ENCODE data around the gene ELF2.
"Not testable (repeated sequence)": the region's sequence is repeated elsewhere in the genome, so short reads cannot be mapped to it uniquely, and the experiment has no call there.

Gene ELF2

DNA sequence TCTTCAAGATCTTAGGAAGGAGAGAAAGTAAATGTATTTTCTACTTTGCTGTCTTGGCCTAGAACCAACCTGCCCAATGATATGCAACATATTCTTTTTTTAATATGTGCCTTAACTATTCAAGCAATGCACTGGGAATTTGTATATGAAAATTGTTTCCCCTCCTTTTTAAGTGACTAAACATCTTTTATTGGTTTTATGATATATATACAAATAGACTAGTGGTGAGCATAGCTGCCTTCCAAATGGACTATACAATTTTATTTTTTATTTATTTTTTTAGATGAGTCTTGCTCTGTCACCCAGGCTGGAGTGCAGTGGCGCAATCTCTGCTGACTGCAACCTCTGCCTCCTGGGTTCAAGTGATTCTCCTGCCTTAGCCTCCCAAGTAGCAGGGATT, 151.2 kb downstream of the ELF2 start:
- in situ Hi-C loops (cut with HindIII; ENCODE audit: low sequenced_read_pairs) = no loop called here

DNA sequence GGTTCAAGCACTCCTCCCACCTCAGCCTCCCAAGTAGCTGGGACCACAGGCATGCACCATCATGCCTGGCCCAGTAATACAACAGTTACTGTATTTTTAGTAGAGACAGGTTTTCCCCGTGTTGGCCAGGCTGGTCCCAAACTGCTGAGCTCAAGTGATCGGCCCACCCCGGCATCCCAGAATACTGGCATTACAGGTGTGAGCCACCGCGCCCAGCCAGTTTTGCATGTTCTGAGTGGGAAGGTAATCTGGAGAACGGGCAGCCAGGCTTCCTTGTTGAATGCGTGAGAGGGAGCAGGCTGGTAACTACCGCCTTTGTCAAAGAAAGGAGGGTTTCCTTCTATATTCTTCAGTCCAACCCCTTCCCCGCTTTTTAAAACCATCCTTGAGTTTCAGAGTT, 152.3 kb downstream of the ELF2 start:
- in situ Hi-C loops (cut with HindIII; ENCODE audit: low sequenced_read_pairs) = no loop called here

DNA sequence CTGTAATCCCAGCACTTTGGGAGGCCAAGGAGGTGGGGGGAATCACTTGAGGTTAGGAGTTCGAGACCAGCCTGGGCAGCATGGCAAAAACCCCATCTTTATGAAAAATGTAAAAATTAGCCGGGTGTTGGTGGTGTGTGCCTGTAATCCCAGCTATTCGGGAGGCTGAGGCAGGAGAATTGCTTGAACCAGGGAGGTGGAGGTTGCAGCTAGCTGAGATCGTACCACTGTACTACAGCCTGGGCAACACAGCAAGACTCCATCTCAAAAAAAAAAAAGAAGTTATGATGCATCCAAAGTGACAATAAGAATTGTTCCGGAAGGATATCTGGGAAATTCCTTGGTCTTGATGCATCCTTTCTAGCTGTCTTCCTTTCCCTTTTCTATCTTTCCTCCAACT, 154.2 kb downstream of the ELF2 start:
- in situ Hi-C loops (cut with HindIII; ENCODE audit: low sequenced_read_pairs) = no loop called here

GRCh38 chr4:139021071-139021470, 155.9 kb downstream of the ELF2 start:
- in situ Hi-C loops (cut with HindIII; ENCODE audit: low sequenced_read_pairs) = not testable (repeated sequence)

DNA sequence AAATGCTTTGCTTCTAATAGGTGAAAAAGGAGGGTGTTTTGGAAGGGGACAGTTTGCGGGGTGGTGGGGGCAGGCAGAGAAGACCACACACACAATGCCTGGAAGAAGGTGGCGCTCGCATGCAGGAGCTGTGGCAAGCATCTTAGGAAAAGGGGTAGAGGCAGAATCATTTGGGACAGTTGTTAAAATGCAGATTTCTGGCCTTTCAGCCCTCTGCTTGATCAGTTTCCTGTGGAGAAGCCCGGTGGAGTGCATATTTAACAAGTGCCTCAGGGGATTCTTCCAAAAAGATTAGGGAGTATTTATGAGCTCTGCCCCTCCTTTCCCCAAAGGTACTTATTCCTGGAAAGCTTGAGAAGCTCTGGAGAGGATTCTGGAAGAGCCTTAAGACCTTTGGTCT, 156.6 kb downstream of the ELF2 start:
- in situ Hi-C loops (cut with HindIII; ENCODE audit: low sequenced_read_pairs) = no loop called here

DNA sequence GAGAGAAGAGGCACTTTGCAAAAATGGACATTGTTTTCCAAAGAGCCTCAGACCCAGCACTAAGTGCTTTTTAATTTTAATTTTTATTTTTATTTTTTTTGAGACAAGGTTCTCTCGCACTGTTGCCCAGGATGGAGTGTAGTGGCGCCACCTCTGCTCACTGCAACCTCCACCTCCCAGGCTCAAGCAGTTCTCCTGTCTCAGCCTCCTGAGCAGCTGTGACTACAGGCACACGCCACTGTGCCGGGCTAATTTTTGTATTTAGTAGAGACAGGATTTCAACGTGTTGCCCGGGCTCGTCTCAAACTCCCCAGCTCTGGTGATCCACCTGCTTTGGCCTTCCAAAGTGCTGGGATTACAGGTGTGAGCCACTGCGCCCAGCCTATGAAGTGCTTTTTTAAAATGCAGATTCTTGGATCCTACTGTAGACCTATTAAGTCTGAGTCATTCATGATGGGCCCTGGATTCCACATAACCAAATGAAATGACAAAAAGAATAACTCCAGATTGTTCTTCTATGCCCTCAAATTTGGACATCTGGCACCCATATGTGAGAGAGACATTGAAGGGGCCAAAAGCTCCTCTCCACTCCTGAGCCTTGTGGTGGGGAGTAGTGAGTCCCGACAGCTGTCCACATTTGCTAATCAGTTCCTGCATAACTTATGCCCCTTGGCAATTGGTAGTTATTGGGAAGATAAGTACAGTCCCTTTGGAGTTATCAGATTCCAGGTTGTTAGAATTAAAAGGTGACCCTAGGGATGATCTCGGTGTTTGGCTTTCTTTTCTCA, 157.9 kb downstream of the ELF2 start:
- in situ Hi-C loops (cut with HindIII; ENCODE audit: low sequenced_read_pairs) = no loop called here

- in situ Hi-C loops (cut with HindIII; ENCODE audit: low sequenced_read_pairs) = no loop called here
Observed at GRCh38 chr4:139018501-139018900, 158.5 kb downstream of the ELF2 start.

GRCh38 chr4:139017861-139018260, 159.2 kb downstream of the ELF2 start:
- in situ Hi-C loops (cut with HindIII; ENCODE audit: low sequenced_read_pairs) = no loop called here

GRCh38 chr4:139015948-139016471, 161.0 kb downstream of the ELF2 start:
- in situ Hi-C loops (cut with HindIII; ENCODE audit: low sequenced_read_pairs) = no loop called here

- in situ Hi-C loops (cut with HindIII; ENCODE audit: low sequenced_read_pairs) = no loop called here
Observed at GRCh38 chr4:139015269-139015947, 161.6 kb downstream of the ELF2 start, which contains the start of gene NOCT. Gene NOCT, plus strand, starts transcription at chr4:139015781. Its CDS starts 201 bp downstream, at chr4:139015982.

- in situ Hi-C loops (cut with HindIII; ENCODE audit: low sequenced_read_pairs) = no loop called here
Observed at GRCh38 chr4:139014371-139015268, 162.4 kb downstream of the ELF2 start.

- in situ Hi-C loops (cut with HindIII; ENCODE audit: low sequenced_read_pairs) = no loop called here
Observed at GRCh38 chr4:139011225-139011950, 165.6 kb downstream of the ELF2 start.

DNA sequence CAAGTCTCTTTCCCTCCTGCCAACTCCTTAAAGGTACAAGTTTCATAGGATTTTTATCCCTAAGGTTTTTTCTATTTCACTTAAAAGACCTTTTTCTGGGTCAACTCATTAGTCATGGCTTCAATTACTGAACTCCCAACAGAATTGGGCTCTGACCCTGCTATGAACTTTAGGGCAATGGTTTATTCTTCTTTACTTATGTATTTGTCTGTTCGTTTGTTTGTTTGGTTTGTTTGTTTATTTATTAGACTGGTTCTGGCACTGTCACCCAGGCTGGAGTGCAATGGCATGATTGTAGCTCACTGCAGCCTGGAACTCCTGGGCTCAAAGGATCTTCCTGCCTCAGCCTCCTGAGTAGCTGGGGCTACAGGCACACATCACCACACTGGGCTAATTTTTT, 167.3 kb downstream of the ELF2 start:
- in situ Hi-C loops (cut with HindIII; ENCODE audit: low sequenced_read_pairs) = no loop called here

DNA sequence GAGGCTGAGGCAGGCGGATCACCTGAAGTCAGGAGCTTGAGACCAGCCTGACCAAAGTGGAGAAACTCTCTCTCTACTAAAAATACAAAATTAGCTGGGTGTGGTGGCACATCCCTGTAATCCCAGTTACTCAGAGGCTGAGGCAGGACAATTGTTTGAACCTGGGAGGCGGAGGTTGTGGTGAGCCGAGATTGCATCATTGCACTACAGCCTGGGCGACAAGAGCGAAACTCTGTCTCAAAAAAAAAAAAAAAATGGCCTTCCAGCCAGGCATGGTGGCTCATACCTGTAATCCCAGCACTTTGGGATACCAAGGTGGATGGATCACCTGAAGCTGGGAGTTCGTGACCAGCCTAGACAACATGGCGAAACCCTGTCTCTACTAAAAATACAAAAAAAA, 168.7 kb downstream of the ELF2 start:
- in situ Hi-C loops (cut with HindIII; ENCODE audit: low sequenced_read_pairs) = not testable (repeated sequence)

GRCh38 chr4:139007640-139008039, 169.4 kb downstream of the ELF2 start:
- in situ Hi-C loops (cut with HindIII; ENCODE audit: low sequenced_read_pairs) = no loop called here
